ENCODE results near the gene ACP1. TPM values are rescaled to one million over a fixed set of nuclear protein-coding genes. Genes with fewer than 3 reads are reported as not detected.

Gene ACP1
- total and polyA plus RNA-seq, 8 donors, result 34.9 to 74.2 (median 45.3) TPM

- peak overlapping the region in 1 of 4 donors; percentile 17 for H3K27ac ChIP-seq
- intact Hi-C loops (cut with DNase I), result no loop called here
- peaks cover 0 to 33% (median 7%) of the 10 kb centered on the region in 3 donors for H3K36me3 ChIP-seq
- H3K9me3 ChIP-seq, result no peaks in the 10 kb centered on the region
- no peak for TF ChIP-seq CTCF (IDR thresholded peaks at IDR 0.05)
- H3K4me1 ChIP-seq, result peaks cover 21 to 22% (median 22%) of the 10 kb centered on the region in 3 donors
- H3K27me3 ChIP-seq, result no peaks in the 10 kb centered on the region
- 67 to 68% methylated on average over 6 of the region's 6 CpGs for WGBS, 2 donors
- peak in 1 of 4 donors; percentile 26 for ATAC-seq
- H3K4me3 ChIP-seq, result no peak overlapping the region
- FAIRE-seq, result no peak
- DNase-seq, result no peak
Measured at GRCh38 chr2:275466-275865, 10.7 kb downstream of the ACP1 start.

- Histone ChIP-seq H3K9me3 (no peaks in the 10 kb centered on the region), H3K27me3 (no peaks in the 10 kb centered on the region), H3K4me3 (no peak overlapping the region), H3K27ac (peak overlapping the region; percentile 7 to 35 (median 16)), H3K36me3 (peaks cover 0 to 31% (median 26%) of the 10 kb centered on the region in 3 donors), H3K4me1 (peaks cover 26 to 44% (median 31%) of the 10 kb centered on the region in 3 donors)
- WGBS, 2 donors, result 59 to 74% methylated on average over 2 of the region's 2 CpGs
- FAIRE-seq (no peak), ATAC-seq (peak in 1 of 4 donors; percentile 15), DNase-seq (no peak)
- intact Hi-C loops (cut with DNase I), result no loop called here
- no peak for TF ChIP-seq CTCF (IDR thresholded peaks at IDR 0.05)
Measured at GRCh38 chr2:278312-278926, 13.7 kb downstream of the ACP1 start.

GRCh38 chr2:278927-279320 is 14.2 kb downstream of the ACP1 start:
- H3K4me1 ChIP-seq, result peaks cover 26 to 45% (median 31%) of the 10 kb centered on the region in 3 donors
- no peak for DNase-seq
- peaks cover 0 to 31% (median 29%) of the 10 kb centered on the region in 3 donors for H3K36me3 ChIP-seq
- H3K27me3 ChIP-seq, result no peaks in the 10 kb centered on the region
- H3K27ac ChIP-seq, result peak overlapping the region in 2 of 4 donors; percentile 15 to 35
- intact Hi-C loops (cut with DNase I), result no loop called here
- no peak overlapping the region for H3K4me3 ChIP-seq
- WGBS, 2 donors, result 88 to 89% methylated on average over 4 of the region's 4 CpGs
- FAIRE-seq, result no peak
- ATAC-seq, result no peak
- H3K9me3 ChIP-seq, result no peaks in the 10 kb centered on the region
- TF ChIP-seq CTCF (IDR thresholded peaks at IDR 0.05), result no peak

GRCh38 chr2:279366-279765 is 14.6 kb downstream of the ACP1 start:
- FAIRE-seq (no peak), DNase-seq (no peak), ATAC-seq (no peak)
- no peaks in the 10 kb centered on the region for H3K9me3 ChIP-seq
- peaks cover 0 to 31% (median 29%) of the 10 kb centered on the region in 3 donors for H3K36me3 ChIP-seq
- H3K27ac ChIP-seq, result peak overlapping the region in 2 of 4 donors; percentile 15 to 63
- intact Hi-C loops (cut with DNase I), result no loop called here
- no peak for TF ChIP-seq CTCF (IDR thresholded peaks at IDR 0.05)
- no peaks in the 10 kb centered on the region for H3K27me3 ChIP-seq
- peaks cover 26 to 45% (median 31%) of the 10 kb centered on the region in 3 donors for H3K4me1 ChIP-seq
- H3K4me3 ChIP-seq, result no peak overlapping the region
- WGBS, 2 donors, result 53 to 56% methylated on average over 4 of the region's 4 CpGs
